Adrenal gland (tissue), 12 donors: ENCODE data around the gene GLT6D1. TPM values are rescaled to one million over a fixed set of nuclear protein-coding genes. Genes with fewer than 3 reads are reported as not detected.

Experiments used
- DNase-seq, 7 donors: peaks; one replicate each; pipeline ENCODE4 v3.0.0-alpha.2; 2019 to 2020
- H3K27ac ChIP-seq, 5 donors: fragments of 200-600 bp; sonication (generic) in 4 of 5; 1 replicate in 3 of 5; 2 replicates in 2 of 5; pipeline versions ENCODE4 v1.5.1 to v1.8.0; 2016 to 2020; ENCODE audit warnings: mild to moderate bottlenecking in 1 of 5
- H3K27me3 ChIP-seq: fragments of 200-600 bp; 2 replicates; pipeline ENCODE4 v1.8.0; 2021
- H3K36me3 ChIP-seq, 2 donors: fragments of 200-600 bp; replicated peaks in 1 of 2; 1 replicate in 1 of 2; 2 replicates in 1 of 2; pipeline versions ENCODE4 v1.5.1 to v1.8.0; 2018 to 2022
- H3K4me1 ChIP-seq, 2 donors: fragments of 200-600 bp; replicated peaks in 1 of 2; 1 replicate in 1 of 2; 2 replicates in 1 of 2; pipeline versions ENCODE4 v1.5.1 to v1.8.0; 2018 to 2021
- H3K4me3 ChIP-seq, 4 donors: fragments of 200-600 bp; sonication (generic) in 3 of 4; one replicate each; pipeline ENCODE4 v1.5.1; 2016 to 2018
- H3K9me3 ChIP-seq, 3 donors: fragments of 200-600 bp; sonication (generic) in 1 of 3; replicated peaks in 1 of 3; 1 replicate in 2 of 3; 2 replicates in 1 of 3; pipeline versions ENCODE4 v1.5.1 to v1.8.0; 2016 to 2021
- CTCF ChIP-seq, 6 experiments: fragments of 450-650 bp in 4 of 6; fragments of 200-600 bp in 2 of 6; sonication (generic) in 1 of 6; IDR thresholded peaks; 1 replicate in 5 of 6; 2 replicates in 1 of 6; pipeline versions ENCODE4 v1.5.1 to v1.8.0; 2016 to 2021; ENCODE audit warnings: antibody characterized with exemption in 6 of 6, mild to moderate bottlenecking in 2 of 6, moderate library complexity in 1 of 6
- POLR2A ChIP-seq, 2 donors: fragments of 450-650 bp; IDR thresholded peaks; one replicate each; pipeline ENCODE4 v1.6.1; 2017; ENCODE audit warnings: antibody characterized with exemption in 2 of 2, mild to moderate bottlenecking in 2 of 2, moderate library complexity in 1 of 2
- WGBS, 4 donors: extraction: QIAGEN DNeasy Blood & Tissue Kit in 2 of 4; methylation state at CpG; one replicate each; pipeline versions ENCODE4 v1.1.5 to v1.1.7; 2013 to 2017; 5-methylcytosine and 5-hydroxymethylcytosine counted together
- intact Hi-C, 2 donors: fragments of 100-400 bp; cut with DNase I; formaldehyde crosslinking; loops; one replicate each; pipeline versions ENCODE4 v1.14.1 to v1.15.0; 2022 to 2023
- polyA plus RNA-seq, 3 donors: library from polyadenylated mRNA; stranded (reverse); fragments of 200-250 nt in 2 of 3; fragments of 350-450 nt in 1 of 3; fragmentation: Illumina TruSeq in 1 of 3; extraction: RNeasy Lipid Tissue Mini Kit (QIAGEN cat#74804) in 1 of 3; gene quantifications; one replicate each; pipeline ENCODE4 v1.2.3, GENCODE V29; 2013 to 2014
- total RNA-seq, 9 donors: library from RNA; depleted of rRNA in 4 of 9; stranded (reverse); fragments of >200 nt in 4 of 9; fragments of 120-200 nt in 1 of 9; fragmentation: NEBNext Ultra II Directional in 1 of 9; extraction: Animal tissue kit (Norgen Biotek cat#: 25700) in 1 of 9; gene quantifications; one replicate each; pipeline versions ENCODE4 v1.1.0 to v1.2.4, GENCODE V29; 2013 to 2023
- donor health status: healthy with polysubstance abuse.
- donor health status: Bipolar disorder and iron deficiency.
- donor health status: DM: yes; HTN: yes; CAD: no.
- donor health status: DM: no; HTN: no; CAD: no.
- donor health status: DM: no; HTN: no; CAD: no.
- donor health status: DM: yes; HTN: yes; CAD: no.

Gene GLT6D1
- total and polyA plus RNA-seq, 12 donors = not detected

GRCh38 chr9:135622415-135623020 lies 16.8 kb downstream of the GLT6D1 start:
- H3K4me1 ChIP-seq = no peaks in the 10 kb centered on the region
- no peak overlapping the region for H3K27ac ChIP-seq
- H3K9me3 ChIP-seq = no peaks in the 10 kb centered on the region
- no peak overlapping the region for H3K4me3 ChIP-seq
- intact Hi-C loops = loop anchor here in 1 of 2 donors (10.0 kb wide), 1 partner anchor 62 kb away; no protein-coding TSS in a partner anchor
- DNase-seq = no peak
- H3K27me3 ChIP-seq = peaks cover 9% of the 10 kb centered on the region
- WGBS, 4 donors = 67 to 76% (median 71%) methylated on average over 8 to 11 of the region's 11 CpGs
- TF ChIP-seq POLR2A (IDR thresholded peaks at IDR 0.05) = no peak
- no peak for TF ChIP-seq CTCF (IDR thresholded peaks at IDR 0.05)
- no peaks in the 10 kb centered on the region for H3K36me3 ChIP-seq

GRCh38 chr9:135620558-135620957 lies 18.8 kb downstream of the GLT6D1 start:
- DNase-seq = no peak
- Histone ChIP-seq H3K4me3 (no peak overlapping the region), H3K27ac (no peak overlapping the region), H3K9me3 (no peaks in the 10 kb centered on the region), H3K36me3 (no peaks in the 10 kb centered on the region), H3K4me1 (no peaks in the 10 kb centered on the region), H3K27me3 (peaks cover 9% of the 10 kb centered on the region)
- intact Hi-C loops = loop anchor here in 1 of 2 donors (10.0 kb wide), 1 partner anchor 64 kb away; no protein-coding TSS in a partner anchor
- no peak for TF ChIP-seq CTCF (IDR thresholded peaks at IDR 0.05)
- TF ChIP-seq POLR2A (IDR thresholded peaks at IDR 0.05) = no peak
- WGBS, 4 donors = 56 to 67% (median 63%) methylated on average over 7 of the region's 7 CpGs

- no peaks in the 10 kb centered on the region for H3K4me1 ChIP-seq
- 58 to 74% (median 62%) methylated on average over 4 to 10 of the region's 10 CpGs for WGBS, 4 donors
- H3K4me3 ChIP-seq = no peak overlapping the region
- H3K27me3 ChIP-seq = peaks cover 9% of the 10 kb centered on the region
- H3K9me3 ChIP-seq = no peaks in the 10 kb centered on the region
- H3K36me3 ChIP-seq = no peaks in the 10 kb centered on the region
- no peak overlapping the region for H3K27ac ChIP-seq
- DNase-seq = no peak
- intact Hi-C loops = no loop called here
- TF ChIP-seq CTCF (IDR thresholded peaks at IDR 0.05) = no peak
- no peak for TF ChIP-seq POLR2A (IDR thresholded peaks at IDR 0.05)
Measured at GRCh38 chr9:135619599-135619886, 19.8 kb downstream of the GLT6D1 start.

- Histone ChIP-seq H3K4me1 (no peaks in the 10 kb centered on the region), H3K9me3 (no peaks in the 10 kb centered on the region), H3K36me3 (no peaks in the 10 kb centered on the region), H3K27ac (no peak overlapping the region), H3K27me3 (peaks cover 9% of the 10 kb centered on the region), H3K4me3 (no peak overlapping the region)
- WGBS, 4 donors = 74 to 96% (median 87%) methylated on average over 3 to 8 of the region's 8 CpGs
- no peak for DNase-seq
- intact Hi-C loops = no loop called here
- TF ChIP-seq CTCF (IDR thresholded peaks at IDR 0.05) (no peak), POLR2A (IDR thresholded peaks at IDR 0.05) (no peak)
Measured at GRCh38 chr9:135618866-135619598, 20.3 kb downstream of the GLT6D1 start.
